ENCODE results near the gene GSTO1. TPM values are rescaled to one million over a fixed set of nuclear protein-coding genes. Genes with fewer than 3 reads are reported as not detected.

The GSTO1 gene
- polyA plus RNA-seq, 1 donor from 2014 or later = 3.5 TPM

GRCh38 chr10:104304356-104304745, 49.7 kb downstream of the GSTO1 start:
- H3K36me3 ChIP-seq (ENCODE audit: insufficient read depth, low read length) = no peaks in the 10 kb centered on the region
- no peak overlapping the region for H3K4me2 ChIP-seq (ENCODE audit: low read length)
- no peak overlapping the region for H3K27ac ChIP-seq (ENCODE audit: low read length)
- H3F3A ChIP-seq (ENCODE audit: insufficient read depth, low read length, poor library complexity, severe bottlenecking) = no peaks in the 10 kb centered on the region
- TF ChIP-seq EZH2 (IDR thresholded peaks at IDR 0.05; ENCODE audit: borderline replicate concordance, insufficient read depth, low read length, poor library complexity, severe bottlenecking) = no peak
- TF ChIP-seq CTCF (IDR thresholded peaks at IDR 0.05; ENCODE audit: poor library complexity, severe bottlenecking) = no peak
- TF ChIP-seq RAD21 (conservative IDR thresholded peaks at IDR 0.05) = no peak
- TF ChIP-seq EP300 (conservative IDR thresholded peaks at IDR 0.05; ENCODE audit: poor library complexity, severe bottlenecking) = no peak
- TF ChIP-seq TAF1 (IDR thresholded peaks at IDR 0.05; ENCODE audit: low read depth) = no peak
- TF ChIP-seq, protein P1, sequence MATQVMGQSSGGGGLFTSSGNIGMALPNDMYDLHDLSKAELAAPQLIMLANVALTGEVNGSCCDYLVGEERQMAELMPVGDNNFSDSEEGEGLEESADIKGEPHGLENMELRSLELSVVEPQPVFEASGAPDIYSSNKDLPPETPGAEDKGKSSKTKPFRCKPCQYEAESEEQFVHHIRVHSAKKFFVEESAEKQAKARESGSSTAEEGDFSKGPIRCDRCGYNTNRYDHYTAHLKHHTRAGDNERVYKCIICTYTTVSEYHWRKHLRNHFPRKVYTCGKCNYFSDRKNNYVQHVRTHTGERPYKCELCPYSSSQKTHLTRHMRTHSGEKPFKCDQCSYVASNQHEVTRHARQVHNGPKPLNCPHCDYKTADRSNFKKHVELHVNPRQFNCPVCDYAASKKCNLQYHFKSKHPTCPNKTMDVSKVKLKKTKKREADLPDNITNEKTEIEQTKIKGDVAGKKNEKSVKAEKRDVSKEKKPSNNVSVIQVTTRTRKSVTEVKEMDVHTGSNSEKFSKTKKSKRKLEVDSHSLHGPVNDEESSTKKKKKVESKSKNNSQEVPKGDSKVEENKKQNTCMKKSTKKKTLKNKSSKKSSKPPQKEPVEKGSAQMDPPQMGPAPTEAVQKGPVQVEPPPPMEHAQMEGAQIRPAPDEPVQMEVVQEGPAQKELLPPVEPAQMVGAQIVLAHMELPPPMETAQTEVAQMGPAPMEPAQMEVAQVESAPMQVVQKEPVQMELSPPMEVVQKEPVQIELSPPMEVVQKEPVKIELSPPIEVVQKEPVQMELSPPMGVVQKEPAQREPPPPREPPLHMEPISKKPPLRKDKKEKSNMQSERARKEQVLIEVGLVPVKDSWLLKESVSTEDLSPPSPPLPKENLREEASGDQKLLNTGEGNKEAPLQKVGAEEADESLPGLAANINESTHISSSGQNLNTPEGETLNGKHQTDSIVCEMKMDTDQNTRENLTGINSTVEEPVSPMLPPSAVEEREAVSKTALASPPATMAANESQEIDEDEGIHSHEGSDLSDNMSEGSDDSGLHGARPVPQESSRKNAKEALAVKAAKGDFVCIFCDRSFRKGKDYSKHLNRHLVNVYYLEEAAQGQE (IDR thresholded peaks at IDR 0.05; ENCODE audit: borderline replicate concordance) = no peak
- no peak for TF ChIP-seq SMC3 (conservative IDR thresholded peaks at IDR 0.05; ENCODE audit: poor library complexity)
- no peak for TF ChIP-seq POLR2AphosphoS5 (IDR thresholded peaks at IDR 0.05)
- no peak for TF ChIP-seq MXI1 (conservative IDR thresholded peaks at IDR 0.05; ENCODE audit: poor library complexity, severe bottlenecking)
- H3K9me3 ChIP-seq (ENCODE audit: low read length) = no peaks in the 10 kb centered on the region
- no peak overlapping the region for H3K4me3 ChIP-seq (ENCODE audit: low read length)
- no peaks in the 10 kb centered on the region for H3K27me3 ChIP-seq (ENCODE audit: insufficient read depth, low read depth, low read length)
- no peaks in the 10 kb centered on the region for H3K79me2 ChIP-seq (replicated peaks; ENCODE audit: insufficient read depth, low read length)
- no peak overlapping the region for H2AFZ ChIP-seq (ENCODE audit: low read depth, low read length)
- no peak overlapping the region for H3K9ac ChIP-seq (ENCODE audit: low read length)
- no peaks in the 10 kb centered on the region for H4K20me1 ChIP-seq (ENCODE audit: insufficient read depth)
- no peaks in the 10 kb centered on the region for H3K9me2 ChIP-seq (ENCODE audit: insufficient read depth, low read length)

GRCh38 chr10:104304927-104305326, 50.2 kb downstream of the GSTO1 start:
- no peak overlapping the region for H3K4me2 ChIP-seq (ENCODE audit: low read length)
- TF ChIP-seq EP300 (conservative IDR thresholded peaks at IDR 0.05; ENCODE audit: poor library complexity, severe bottlenecking) (no peak), POLR2AphosphoS5 (IDR thresholded peaks at IDR 0.05) (no peak), SMC3 (conservative IDR thresholded peaks at IDR 0.05; ENCODE audit: poor library complexity) (no peak), MXI1 (conservative IDR thresholded peaks at IDR 0.05; ENCODE audit: poor library complexity, severe bottlenecking) (no peak), CTCF (IDR thresholded peaks at IDR 0.05; ENCODE audit: poor library complexity, severe bottlenecking) (no peak), EZH2 (IDR thresholded peaks at IDR 0.05; ENCODE audit: borderline replicate concordance, insufficient read depth, low read length, poor library complexity, severe bottlenecking) (no peak), RAD21 (conservative IDR thresholded peaks at IDR 0.05) (no peak), TAF1 (IDR thresholded peaks at IDR 0.05; ENCODE audit: low read depth) (no peak)
- TF ChIP-seq, protein P1 (IDR thresholded peaks at IDR 0.05; ENCODE audit: borderline replicate concordance) = no peak
- H3K9me3 ChIP-seq (ENCODE audit: low read length) = no peaks in the 10 kb centered on the region
- no peak overlapping the region for H3K9ac ChIP-seq (ENCODE audit: low read length)
- H3K36me3 ChIP-seq (ENCODE audit: insufficient read depth, low read length) = no peaks in the 10 kb centered on the region
- H3K27me3 ChIP-seq (ENCODE audit: insufficient read depth, low read depth, low read length) = no peaks in the 10 kb centered on the region
- no peaks in the 10 kb centered on the region for H4K20me1 ChIP-seq (ENCODE audit: insufficient read depth)
- H3F3A ChIP-seq (ENCODE audit: insufficient read depth, low read length, poor library complexity, severe bottlenecking) = no peaks in the 10 kb centered on the region
- no peak overlapping the region for H3K27ac ChIP-seq (ENCODE audit: low read length)
- no peak overlapping the region for H2AFZ ChIP-seq (ENCODE audit: low read depth, low read length)
- no peaks in the 10 kb centered on the region for H3K79me2 ChIP-seq (replicated peaks; ENCODE audit: insufficient read depth, low read length)
- H3K4me3 ChIP-seq (ENCODE audit: low read length) = no peak overlapping the region
- H3K9me2 ChIP-seq (ENCODE audit: insufficient read depth, low read length) = no peaks in the 10 kb centered on the region

All from neural cell (in vitro differentiated cells).